Activated CD8-positive, alpha-beta memory T cell treated with anti-CD3 and anti-CD28 coated beads for 4 hours (primary cell): Measurements from ENCODE around the gene EDRF1.

Experiments
- DNase-seq, 2 donors: peaks; one replicate each; pipeline ENCODE4 v3.0.0-alpha.2; 2020; ENCODE audit warnings: low read depth in 2 of 2

EDRF1 gene

GRCh38 chr10:125788156-125789034 lies 68.9 kb downstream of the EDRF1 start:
- no peak for DNase-seq

- DNase-seq: no peak
Measured at GRCh38 chr10:125792342-125793300, 73.1 kb downstream of the EDRF1 start.

- DNase-seq: no peak
Measured at GRCh38 chr10:125795128-125795527, 75.6 kb downstream of the EDRF1 start.

GRCh38 chr10:125795637-125796190 lies 76.2 kb downstream of the EDRF1 start:
- DNase-seq: no peak

GRCh38 chr10:125797424-125797823 lies 77.9 kb downstream of the EDRF1 start:
- no peak for DNase-seq

GRCh38 chr10:125797994-125798662 lies 78.6 kb downstream of the EDRF1 start:
- DNase-seq: no peak

- no peak for DNase-seq
Measured at GRCh38 chr10:125799451-125800182, 80.1 kb downstream of the EDRF1 start.

GRCh38 chr10:125801574-125801973 lies 82.1 kb downstream of the EDRF1 start:
- DNase-seq: no peak

- DNase-seq: no peak
Measured at GRCh38 chr10:125802131-125802530, 82.6 kb downstream of the EDRF1 start.

- no peak for DNase-seq
Measured at GRCh38 chr10:125802739-125803138, 83.2 kb downstream of the EDRF1 start.

- no peak for DNase-seq
Measured at GRCh38 chr10:125808047-125808446, 88.5 kb downstream of the EDRF1 start.

- no peak for DNase-seq
Measured at GRCh38 chr10:125811251-125811650, 91.7 kb downstream of the EDRF1 start.

- DNase-seq: no peak
Measured at GRCh38 chr10:125812128-125812750, 92.7 kb downstream of the EDRF1 start.
